GM21825 (cell line): ENCODE measurements around the gene TELO2.

Experiments used
- ATAC-seq: cut with Tn5 transposase; IDR thresholded peaks from one replicate; pipeline ENCODE4 v1.9.1; 2021; ENCODE audit warnings: mild to moderate bottlenecking, moderate library complexity; ENCODE audit not compliant: unreplicated experiment

Gene TELO2

GRCh38 chr16:1496464-1496863 is 3.3 kb downstream of the TELO2 start:
- no peak for ATAC-seq

DNA sequence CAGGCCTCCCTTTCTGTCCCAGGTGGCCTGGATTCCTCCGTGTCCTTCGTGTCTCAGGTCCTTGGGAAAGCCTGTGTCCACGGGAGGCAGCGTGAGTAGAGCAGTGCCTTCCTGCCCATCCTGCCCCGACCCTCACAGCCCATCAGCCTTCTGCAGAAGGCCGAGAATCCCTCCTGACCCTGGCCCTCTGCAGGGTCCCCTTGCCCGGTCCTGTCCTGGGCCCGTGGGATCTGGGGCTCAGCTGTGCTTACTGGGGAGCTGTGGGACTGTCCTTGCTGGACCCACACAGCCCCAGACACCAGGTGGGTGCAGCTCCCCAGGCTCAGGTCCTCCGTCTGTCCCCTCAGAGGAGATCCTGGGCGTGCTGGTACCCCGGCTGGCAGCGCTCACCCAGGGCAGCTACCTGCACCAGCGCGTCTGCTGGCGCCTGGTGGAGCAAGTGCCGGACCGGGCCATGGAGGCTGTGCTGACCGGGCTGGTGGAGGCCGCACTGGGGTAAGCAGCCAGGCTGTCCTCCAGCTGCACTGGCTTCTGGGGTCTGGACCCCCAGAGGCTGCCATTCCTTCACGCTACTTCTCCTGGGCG is 3.9 kb downstream of the TELO2 start:
- no peak for ATAC-seq

DNA sequence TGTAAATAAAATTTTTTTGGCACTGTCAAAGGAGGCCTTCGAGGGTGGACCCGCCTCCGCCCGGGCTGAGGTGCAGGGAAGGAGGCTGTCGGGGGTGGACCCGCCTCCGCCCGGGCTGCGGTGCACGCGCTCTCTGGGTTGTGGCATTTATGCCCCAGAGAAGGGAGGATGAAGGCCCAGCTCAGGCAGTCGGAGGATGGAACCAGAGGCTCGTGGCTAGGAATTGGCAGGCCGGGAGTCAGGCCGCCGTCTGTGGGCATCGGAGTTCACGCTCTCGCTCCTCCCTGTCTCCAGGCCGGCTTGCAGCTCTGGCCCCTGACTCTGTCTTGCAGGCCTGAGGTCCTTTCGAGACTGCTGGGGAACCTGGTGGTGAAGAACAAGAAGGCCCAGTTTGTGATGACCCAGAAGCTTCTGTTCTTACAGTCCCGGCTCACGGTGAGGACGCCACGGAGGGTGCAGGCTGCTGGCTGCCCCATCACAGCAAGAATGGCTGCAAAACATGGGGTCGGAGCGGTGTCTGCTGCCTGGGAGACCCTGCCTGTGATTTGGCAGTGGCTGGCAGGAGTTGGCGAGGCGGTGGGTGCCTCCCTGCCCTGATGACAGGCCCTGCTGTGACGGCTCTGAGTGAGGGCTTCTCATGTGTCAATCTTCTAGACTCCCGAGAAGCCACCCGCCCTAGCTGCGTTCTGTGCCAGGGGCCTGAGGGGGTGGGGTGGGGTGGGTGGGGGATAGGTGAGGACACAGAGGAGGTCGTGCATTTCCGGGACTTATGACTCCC is 5.9 kb downstream of the TELO2 start:
- ATAC-seq, result no peak

GRCh38 chr16:1499756-1500464 is 6.8 kb downstream of the TELO2 start:
- ATAC-seq, result no peak

DNA sequence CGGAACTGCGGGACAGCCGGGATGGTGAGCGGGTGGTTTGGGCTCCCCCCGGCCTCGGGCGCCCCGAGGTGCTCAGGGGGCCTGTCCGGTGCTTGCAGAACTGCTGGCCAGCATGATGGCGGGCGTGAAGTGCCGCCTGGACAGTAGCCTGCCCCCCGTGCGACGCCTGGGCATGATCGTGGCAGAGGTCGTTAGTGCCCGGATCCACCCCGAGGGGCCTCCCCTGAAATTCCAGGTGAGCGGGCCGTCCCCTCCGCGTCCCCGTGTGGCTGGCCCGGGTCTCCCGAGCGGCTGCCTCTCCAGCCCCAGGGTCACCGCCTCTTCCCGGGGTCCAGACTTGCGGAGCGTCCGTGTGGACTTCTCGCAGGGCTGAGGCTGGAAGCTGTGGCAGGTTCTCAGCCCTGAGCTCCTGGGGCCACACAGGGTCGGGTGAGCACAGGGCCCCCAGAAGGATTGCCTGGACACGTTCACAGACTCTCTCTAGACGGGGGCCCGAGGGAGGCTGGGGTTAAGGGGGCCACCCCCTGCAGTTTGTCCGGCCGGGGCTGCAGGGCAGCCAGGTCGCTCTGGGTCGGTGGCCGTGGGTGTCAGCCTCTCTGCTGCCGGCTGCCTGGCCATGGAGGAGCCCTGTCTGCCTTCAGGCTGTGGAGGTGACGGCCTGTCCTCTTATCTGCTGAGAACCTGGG is 7.4 kb downstream of the TELO2 start:
- ATAC-seq, result no peak

DNA sequence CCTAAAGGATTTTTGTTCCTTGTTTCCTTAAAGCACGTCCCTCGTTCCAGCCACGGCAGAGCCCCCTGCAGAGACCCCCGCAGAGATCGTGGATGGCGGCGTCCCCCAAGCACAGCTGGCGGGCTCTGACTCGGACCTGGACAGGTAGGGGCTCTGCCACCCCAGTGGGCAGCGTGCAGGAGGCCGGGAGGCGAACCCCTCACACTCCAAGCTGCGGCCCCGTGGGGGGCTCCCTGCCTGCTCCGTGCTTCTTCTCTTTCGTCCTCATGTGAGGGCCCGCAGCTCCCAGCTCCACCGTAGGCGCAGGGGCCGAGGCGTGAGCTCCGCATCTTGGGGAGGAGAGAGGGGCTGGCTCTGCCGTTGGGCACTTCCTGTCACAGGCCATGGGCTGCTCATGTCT is 8.5 kb downstream of the TELO2 start:
- ATAC-seq, result no peak

DNA sequence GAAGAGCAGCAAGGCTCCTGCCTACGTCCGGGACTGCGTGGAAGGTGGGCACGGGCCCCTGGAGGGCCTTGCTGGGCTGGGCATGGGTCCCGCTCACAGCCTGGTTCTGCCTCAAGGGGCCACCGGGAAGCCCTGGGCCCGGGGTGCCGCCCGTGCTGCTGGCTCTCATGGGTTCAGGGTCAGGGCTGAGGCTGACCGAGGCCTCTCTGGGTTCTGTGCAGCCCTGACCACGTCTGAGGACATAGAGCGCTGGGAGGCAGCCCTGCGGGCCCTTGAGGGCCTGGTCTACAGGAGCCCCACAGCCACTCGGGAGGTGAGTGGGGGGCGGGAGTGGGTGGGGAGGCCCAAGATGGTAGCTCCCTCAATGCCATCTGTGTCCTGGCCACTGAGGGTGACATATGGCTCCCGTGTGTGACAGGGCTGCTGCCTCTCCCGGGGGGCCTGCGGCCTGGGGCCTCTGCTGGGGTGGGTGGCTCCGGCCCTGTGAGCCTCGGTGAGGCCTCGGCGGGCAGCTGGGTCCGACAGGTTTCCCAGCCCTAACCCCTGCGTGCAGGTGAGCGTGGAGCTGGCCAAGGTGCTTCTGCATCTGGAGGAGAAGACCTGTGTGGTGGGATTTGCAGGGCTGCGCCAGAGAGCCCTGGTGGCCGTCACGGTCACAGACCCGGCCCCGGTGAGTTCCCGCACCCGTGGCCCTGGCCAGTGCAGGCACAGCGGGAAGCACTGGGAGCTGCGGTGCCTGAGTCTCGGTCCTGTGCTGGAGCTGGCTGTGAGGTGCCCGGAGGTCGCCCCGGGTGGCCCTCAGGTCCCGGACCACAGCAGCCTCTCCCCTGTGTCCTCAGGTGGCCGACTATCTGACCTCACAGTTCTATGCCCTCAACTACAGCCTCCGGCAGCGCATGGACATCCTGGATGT is 9.2 kb downstream of the TELO2 start:
- no peak for ATAC-seq

GRCh38 chr16:1503110-1503955 is 10.2 kb downstream of the TELO2 start:
- ATAC-seq, result no peak

- no peak for ATAC-seq
These were observed 12.1 kb downstream of the TELO2 start for GRCh38 chr16:1505073-1505844.

GRCh38 chr16:1505912-1506311 is 12.8 kb downstream of the TELO2 start:
- no peak for ATAC-seq

GRCh38 chr16:1506494-1507213 is 13.5 kb downstream of the TELO2 start:
- ATAC-seq, result no peak

- no peak for ATAC-seq
These were observed 15.5 kb downstream of the TELO2 start for GRCh38 chr16:1508494-1509187.

GRCh38 chr16:1509307-1510221 is 16.4 kb downstream of the TELO2 start:
- ATAC-seq, result no peak

- no peak for ATAC-seq
These were observed 17.1 kb downstream of the TELO2 start for GRCh38 chr16:1510272-1510671.

- ATAC-seq, result no peak
These were observed 17.8 kb downstream of the TELO2 start for GRCh38 chr16:1510941-1511351.
